Suppressor macrophage treated with lipopolysaccharide for 1 hour (primary cell): ENCODE measurements around the gene CPS1.

Experiments used
- DNase-seq, 3 donors: peaks; one replicate each; pipeline ENCODE4 v3.0.0-alpha.2; 2020 to 2022

CPS1 gene

DNA sequence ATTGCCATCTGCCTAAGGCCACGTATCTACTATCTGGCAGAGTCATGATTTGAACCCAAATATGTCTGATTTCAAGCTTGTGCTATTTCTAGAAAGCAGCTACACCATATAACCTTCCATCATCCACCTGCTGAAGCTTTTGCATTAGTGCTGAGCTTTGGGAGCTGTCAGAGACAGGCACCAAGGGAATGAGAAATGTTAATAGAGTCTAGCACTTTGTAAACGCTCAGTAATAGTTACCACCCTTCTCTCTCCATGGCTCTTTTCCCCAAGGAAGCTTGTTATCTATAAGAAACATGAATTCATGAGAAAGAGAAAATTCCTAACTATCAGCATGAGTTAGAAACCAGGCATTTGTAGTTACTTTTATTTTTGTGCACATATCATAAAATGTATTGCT, 151.5 kb downstream of the CPS1 start:
- no peak for DNase-seq

DNA sequence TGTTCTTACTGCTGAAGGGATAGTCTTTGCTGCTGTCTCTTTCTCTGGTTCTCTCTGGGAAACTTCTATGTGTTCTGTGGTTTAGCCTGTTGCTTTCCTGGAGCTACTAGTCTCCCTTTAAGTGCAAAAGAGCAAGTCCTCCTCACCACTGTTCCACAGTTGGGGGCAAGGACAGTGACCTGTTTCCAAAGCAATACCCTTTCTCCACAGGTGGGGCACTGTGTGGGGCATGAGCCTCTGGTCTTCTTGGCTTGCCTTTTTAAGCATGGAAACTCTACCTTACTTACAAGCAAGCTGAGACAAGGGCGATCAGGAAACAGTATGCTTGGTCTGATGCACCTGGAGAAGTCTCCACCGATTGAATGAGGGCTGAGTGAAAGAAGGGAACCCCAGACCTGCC, 156.7 kb downstream of the CPS1 start:
- no peak for DNase-seq

DNA sequence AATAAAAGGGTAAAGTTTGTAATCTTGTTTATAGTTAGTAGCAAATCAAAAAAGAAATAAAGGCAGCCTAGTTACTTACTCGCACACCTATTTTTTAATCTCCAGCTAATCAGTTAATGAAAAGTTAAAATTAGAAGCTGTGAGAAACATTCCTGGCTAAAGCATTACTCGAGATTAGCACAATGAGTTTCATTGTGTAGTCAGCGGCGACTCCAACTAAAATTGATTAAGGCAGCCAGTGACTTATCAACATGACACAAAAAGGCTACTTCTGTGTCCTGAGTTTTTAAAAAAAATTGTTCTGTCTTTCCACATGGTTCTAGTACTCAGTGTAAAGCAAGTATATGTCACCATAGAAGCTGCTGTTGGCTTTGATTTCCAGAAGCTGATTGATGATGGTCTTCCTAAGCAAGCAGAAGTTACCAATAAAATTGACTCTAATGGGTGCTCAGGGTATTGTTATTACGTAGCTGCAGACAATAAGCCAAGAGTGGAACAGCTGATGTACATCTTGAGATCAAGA, 159.2 kb downstream of the CPS1 start:
- no peak for DNase-seq

- no peak for DNase-seq
Measured at GRCh38 chr2:210718503-210718902, 162.1 kb downstream of the CPS1 start.

DNA sequence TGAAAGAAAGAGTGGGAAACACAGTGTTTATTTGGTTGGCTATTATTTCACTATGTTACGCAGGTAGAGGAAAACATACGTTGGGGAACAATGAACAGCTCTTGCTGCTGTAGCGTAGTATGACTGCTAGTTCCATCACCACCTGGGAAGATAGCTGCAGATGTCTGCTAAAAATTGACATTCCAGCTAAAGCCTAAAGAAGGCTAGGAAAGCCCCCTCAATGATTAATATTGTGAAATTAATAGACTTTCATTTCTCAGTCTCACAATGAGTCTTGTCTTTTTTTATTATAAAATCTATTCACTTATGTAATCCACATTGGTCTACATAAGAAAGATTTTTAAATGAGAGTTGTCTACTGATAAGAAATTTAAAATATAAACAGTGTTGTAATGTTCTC, 165.7 kb downstream of the CPS1 start:
- DNase-seq: no peak

GRCh38 chr2:210727549-210727948, 171.2 kb downstream of the CPS1 start:
- DNase-seq: no peak
